Naive B cell (primary cell): ENCODE results near the gene TGFBR1. TPM values are rescaled to one million over a fixed set of nuclear protein-coding genes. Genes with fewer than 3 reads are reported as not detected.

Experiments
- ATAC-seq, 2 donors: fragments of 150-1000 bp; cut with Tn5 transposase; 2 replicates each; pipeline ENCODE4 v1.10.0; 2021; ENCODE audit warnings: low read depth in 2 of 2, mild to moderate bottlenecking in 2 of 2, moderate library complexity in 2 of 2
- DNase-seq: peaks from one replicate; pipeline ENCODE4 v3.0.0; 2022
- H3K27ac Mint-ChIP-seq, 6 donors: one replicate each; pipeline ENCODE4 v1.8.0; 2020 to 2022; ENCODE audit warnings: mild to moderate bottlenecking in 6 of 6, mixed read lengths in 6 of 6, moderate library complexity in 5 of 6, inconsistent platforms in 2 of 6
- H3K27me3 Mint-ChIP-seq, 3 donors: one replicate each; pipeline ENCODE4 v1.8.0; 2021 to 2022; ENCODE audit warnings: mixed read lengths in 3 of 3, mild to moderate bottlenecking in 1 of 3
- H3K36me3 Mint-ChIP-seq, 2 donors: one replicate each; pipeline ENCODE4 v1.8.0; 2020 to 2022; ENCODE audit warnings: mixed read lengths in 2 of 2, inconsistent platforms in 1 of 2, mild to moderate bottlenecking in 1 of 2
- H3K4me1 Mint-ChIP-seq, 3 donors: one replicate each; pipeline ENCODE4 v1.8.0; 2020 to 2022; ENCODE audit warnings: mixed read lengths in 3 of 3, inconsistent platforms in 1 of 3, mild to moderate bottlenecking in 1 of 3, moderate library complexity in 1 of 3
- H3K4me3 Mint-ChIP-seq, 8 donors: one replicate each; pipeline ENCODE4 v1.8.0; 2020 to 2022; ENCODE audit warnings: mild to moderate bottlenecking in 8 of 8, mixed read lengths in 8 of 8, moderate library complexity in 8 of 8, inconsistent platforms in 2 of 8
- H3K9me3 Mint-ChIP-seq, 7 donors: one replicate each; pipeline ENCODE4 v1.8.0; 2020 to 2022; ENCODE audit warnings: mixed read lengths in 7 of 7, mild to moderate bottlenecking in 5 of 7, inconsistent platforms in 2 of 7, moderate library complexity in 1 of 7
- polyA plus RNA-seq, 6 donors: library from polyadenylated mRNA; unstranded; fragments of 300-500 nt; fragmentation: Illumina TruSeq; gene quantifications; one replicate each; pipeline ENCODE4 v1.2.3, GENCODE V29; 2021; ENCODE audit warnings: low read depth in 6 of 6

Gene TGFBR1
- polyA plus RNA-seq, 6 donors from 2014 or later, result 6.6 to 14.6 (median 11.3) TPM

DNA sequence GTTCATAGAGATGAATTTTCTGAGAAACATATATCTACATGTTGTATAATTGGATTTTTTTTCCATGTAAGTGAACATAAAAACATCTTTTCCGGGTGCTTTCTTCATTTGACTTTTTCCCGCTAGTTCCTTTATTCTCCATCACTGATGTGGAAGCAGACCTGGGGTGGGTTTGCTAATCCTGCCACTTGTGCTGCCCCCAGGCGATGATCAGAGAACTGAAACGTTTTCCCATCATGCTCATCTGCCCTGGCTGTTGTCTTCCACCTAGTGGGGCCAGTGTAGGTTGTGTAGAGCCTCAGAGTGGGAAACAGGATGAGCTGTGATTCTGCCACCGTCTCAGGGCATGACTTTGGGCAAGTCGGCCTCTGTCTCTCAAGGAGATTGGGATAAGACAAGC lies 34.2 kb upstream of the TGFBR1 start:
- peaks cover 9 to 10% (median 10%) of the 10 kb centered on the region in 3 donors for H3K4me1 Mint-ChIP-seq
- H3K4me3 Mint-ChIP-seq, result no peak overlapping the region

DNA sequence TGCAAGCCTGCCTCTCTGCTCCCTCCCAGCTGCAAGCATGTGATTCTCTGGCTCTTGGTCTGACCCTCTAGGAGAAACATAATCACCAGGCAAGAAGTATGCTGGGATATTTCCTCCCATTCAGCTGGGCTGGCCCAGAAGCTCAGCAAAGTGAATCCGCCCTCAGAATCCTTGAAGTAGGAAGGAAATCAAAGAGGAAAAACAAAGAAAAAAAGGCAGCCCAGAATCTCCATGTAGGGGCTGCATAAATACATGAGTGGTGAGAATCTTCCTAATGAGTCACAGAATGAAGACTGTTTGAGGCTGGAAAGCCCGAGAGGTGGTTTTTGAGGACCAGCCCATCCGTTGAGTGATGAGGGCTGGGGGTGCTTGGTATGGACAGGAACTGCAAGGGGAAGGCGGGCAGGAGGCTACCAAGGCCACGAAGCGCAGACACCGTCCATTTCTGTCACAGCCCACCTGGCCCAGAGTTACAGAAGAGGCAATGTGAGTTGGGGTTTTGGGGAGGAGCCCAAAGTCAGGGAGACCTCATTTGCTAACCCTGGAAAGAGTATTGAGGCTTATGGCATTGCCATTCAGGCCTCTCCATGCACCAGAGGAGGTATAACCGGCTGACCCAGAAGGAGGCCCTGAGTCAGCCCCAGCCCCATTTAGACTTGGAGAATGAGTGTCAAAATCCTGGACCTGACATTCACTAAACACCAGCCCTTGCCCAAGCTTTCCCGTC lies 33.4 kb upstream of the TGFBR1 start:
- Mint-ChIP-seq H3K36me3 (no peaks in the 10 kb centered on the region), H3K4me1 (peaks cover 15 to 16% (median 15%) of the 10 kb centered on the region in 3 donors), H3K9me3 (no peaks in the 10 kb centered on the region), H3K4me3 (no peak overlapping the region), H3K27ac (no peak overlapping the region), H3K27me3 (no peaks in the 10 kb centered on the region)
- ATAC-seq, result no peak
- DNase-seq, result no peak

More for the DNA sequence above, 34.2 kb upstream of the TGFBR1 start:
- Mint-ChIP-seq H3K36me3 (no peaks in the 10 kb centered on the region), H3K9me3 (no peaks in the 10 kb centered on the region), H3K27me3 (no peaks in the 10 kb centered on the region), H3K27ac (peak overlapping the region in 1 of 6 donors; percentile 65)
- ATAC-seq (no peak), DNase-seq (no peak)

DNA sequence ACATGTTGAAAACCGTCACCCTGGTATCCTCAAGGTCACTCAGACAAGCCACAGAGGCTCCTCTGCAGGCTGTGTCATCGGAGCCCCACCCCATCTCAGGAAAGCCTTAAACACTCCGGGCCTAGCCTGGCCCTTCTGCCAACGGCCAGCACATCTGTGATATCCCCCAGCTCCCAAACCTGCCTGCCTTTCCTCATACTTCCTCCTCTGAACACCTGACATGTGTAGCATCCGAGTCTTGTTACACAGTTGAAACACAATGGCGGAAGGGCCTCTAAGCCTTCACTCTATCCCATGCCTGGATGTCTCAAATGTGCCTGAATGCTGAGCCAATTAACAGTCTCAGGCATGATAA lies 32.9 kb upstream of the TGFBR1 start:
- Mint-ChIP-seq H3K27ac (no peak overlapping the region), H3K4me1 (peaks cover 20 to 21% (median 21%) of the 10 kb centered on the region in 3 donors), H3K4me3 (no peak overlapping the region), H3K36me3 (no peaks in the 10 kb centered on the region), H3K9me3 (no peaks in the 10 kb centered on the region), H3K27me3 (no peaks in the 10 kb centered on the region)
- no peak for DNase-seq
- ATAC-seq, result no peak

DNA sequence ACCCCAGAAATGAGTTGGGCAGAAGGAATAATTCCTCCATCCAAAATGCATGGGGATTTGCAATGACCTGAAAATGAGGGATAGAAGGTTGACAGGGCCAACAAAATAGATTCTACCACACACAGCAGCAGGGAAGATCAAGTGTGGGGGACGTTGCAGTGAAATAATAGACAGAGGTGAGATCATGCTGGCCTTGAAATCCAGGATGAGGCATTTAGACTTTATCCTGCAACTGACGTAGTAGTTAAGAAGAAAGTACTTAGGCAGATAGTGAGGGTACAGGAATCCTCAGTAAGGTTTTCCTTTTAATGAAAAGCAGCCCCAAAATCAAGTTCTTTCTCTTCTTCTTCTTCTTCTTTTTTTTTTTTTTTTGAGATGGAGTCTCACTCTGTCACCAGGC lies 31.6 kb upstream of the TGFBR1 start:
- DNase-seq, result no peak
- H3K4me1 Mint-ChIP-seq, result peaks cover 24 to 25% (median 24%) of the 10 kb centered on the region in 3 donors
- no peaks in the 10 kb centered on the region for H3K9me3 Mint-ChIP-seq
- no peaks in the 10 kb centered on the region for H3K36me3 Mint-ChIP-seq
- ATAC-seq, result no peak
- no peak overlapping the region for H3K4me3 Mint-ChIP-seq
- H3K27me3 Mint-ChIP-seq, result no peaks in the 10 kb centered on the region
- no peak overlapping the region for H3K27ac Mint-ChIP-seq

GRCh38 chr9:99073985-99074901 lies 30.7 kb upstream of the TGFBR1 start:
- H3K27me3 Mint-ChIP-seq, result no peaks in the 10 kb centered on the region
- H3K4me3 Mint-ChIP-seq, result no peak overlapping the region
- DNase-seq (no peak), ATAC-seq (no peak)
- peaks cover 16 to 20% (median 18%) of the 10 kb centered on the region in 3 donors for H3K4me1 Mint-ChIP-seq
- no peaks in the 10 kb centered on the region for H3K9me3 Mint-ChIP-seq
- H3K27ac Mint-ChIP-seq, result peak overlapping the region in 2 of 6 donors; percentile 18 to 78
- no peaks in the 10 kb centered on the region for H3K36me3 Mint-ChIP-seq

DNA sequence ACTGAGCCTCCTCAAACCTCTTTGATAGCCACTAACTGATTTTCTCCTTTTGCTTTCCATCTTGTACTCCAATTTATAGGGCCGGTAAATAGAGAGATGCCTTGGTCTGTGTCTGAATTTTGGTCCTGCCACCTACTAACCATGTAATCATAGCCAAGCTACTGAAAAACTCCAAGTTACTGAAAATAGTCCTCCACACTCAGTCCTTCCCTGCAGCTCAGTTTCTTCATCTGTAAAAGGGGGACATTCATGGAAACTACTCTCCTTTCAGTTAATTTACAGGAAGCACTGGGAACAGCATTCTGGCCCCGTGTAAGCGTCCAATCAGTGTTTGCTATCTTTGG lies 30.0 kb upstream of the TGFBR1 start:
- ATAC-seq, result no peak
- Mint-ChIP-seq H3K27ac (peak overlapping the region in 1 of 6 donors; percentile 18), H3K4me3 (no peak overlapping the region), H3K9me3 (no peaks in the 10 kb centered on the region), H3K4me1 (peaks cover 14 to 19% (median 15%) of the 10 kb centered on the region in 3 donors), H3K27me3 (no peaks in the 10 kb centered on the region), H3K36me3 (no peaks in the 10 kb centered on the region)
- no peak for DNase-seq

DNA sequence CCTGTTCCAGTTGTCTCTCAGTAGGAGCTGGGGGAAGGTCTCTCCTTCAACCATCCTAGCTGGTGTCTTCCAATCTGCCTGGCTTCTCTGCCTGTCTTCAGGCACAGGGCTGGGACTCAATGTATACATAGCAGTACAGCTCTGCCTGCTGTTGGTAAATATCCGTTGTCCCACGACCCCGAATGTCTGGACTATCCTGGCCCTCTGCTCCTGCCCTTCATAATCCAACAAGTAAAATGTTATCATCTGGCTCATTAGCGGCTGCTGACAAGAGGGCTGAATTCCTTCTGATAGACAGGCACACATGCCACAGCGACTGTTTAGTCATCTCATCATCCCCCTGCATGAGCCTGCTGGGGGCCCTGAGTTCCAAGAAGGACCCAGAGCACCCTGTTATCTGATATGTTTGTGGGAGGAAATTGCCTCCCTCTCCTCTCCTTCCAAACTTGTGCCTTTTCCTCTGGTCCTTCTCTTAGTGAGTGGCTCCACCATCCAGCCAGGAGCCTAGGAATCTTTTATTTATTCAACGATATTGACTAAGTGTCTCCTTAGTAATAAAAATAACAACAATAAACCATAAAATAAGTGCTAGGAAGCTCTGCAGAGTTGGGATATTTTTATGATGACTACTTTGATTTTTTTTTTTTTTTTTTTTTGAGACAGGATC lies 29.5 kb upstream of the TGFBR1 start:
- H3K36me3 Mint-ChIP-seq, result no peaks in the 10 kb centered on the region

DNA sequence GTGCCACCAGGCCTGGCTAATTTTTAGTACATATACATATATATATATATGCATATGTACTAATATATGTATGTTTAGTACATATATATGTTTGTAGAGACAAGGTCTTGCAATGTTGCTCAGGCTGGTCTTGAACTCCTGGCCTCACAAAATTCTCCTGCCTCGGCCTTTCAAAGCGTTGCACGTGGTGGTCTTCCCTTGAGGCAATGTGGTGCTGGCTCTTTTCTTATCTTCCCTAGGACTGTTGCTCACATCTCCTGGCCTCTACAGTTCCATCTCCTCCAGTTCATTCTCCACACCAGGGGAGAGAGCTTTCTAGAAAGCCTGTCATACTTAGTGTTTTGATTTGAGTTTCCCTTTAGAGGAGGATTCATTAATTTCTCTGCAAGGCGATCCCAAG lies 28.9 kb upstream of the TGFBR1 start:
- Mint-ChIP-seq H3K4me1 (peaks cover 14 to 19% (median 15%) of the 10 kb centered on the region in 3 donors), H3K4me3 (peak overlapping the region in 1 of 8 donors; percentile 77), H3K27me3 (peaks cover 0 to 5% (median 0%) of the 10 kb centered on the region in 3 donors), H3K9me3 (no peaks in the 10 kb centered on the region), H3K27ac (peak overlapping the region in 2 of 6 donors; percentile 28 to 59), H3K36me3 (no peaks in the 10 kb centered on the region)
- ATAC-seq (no peak), DNase-seq (no peak)

More for the DNA sequence above, 29.5 kb upstream of the TGFBR1 start:
- DNase-seq, result no peak
- no peak for ATAC-seq
- Mint-ChIP-seq H3K9me3 (no peaks in the 10 kb centered on the region), H3K4me3 (no peak overlapping the region), H3K27me3 (no peaks in the 10 kb centered on the region), H3K27ac (no peak overlapping the region), H3K4me1 (peaks cover 14 to 19% (median 15%) of the 10 kb centered on the region in 3 donors)

DNA sequence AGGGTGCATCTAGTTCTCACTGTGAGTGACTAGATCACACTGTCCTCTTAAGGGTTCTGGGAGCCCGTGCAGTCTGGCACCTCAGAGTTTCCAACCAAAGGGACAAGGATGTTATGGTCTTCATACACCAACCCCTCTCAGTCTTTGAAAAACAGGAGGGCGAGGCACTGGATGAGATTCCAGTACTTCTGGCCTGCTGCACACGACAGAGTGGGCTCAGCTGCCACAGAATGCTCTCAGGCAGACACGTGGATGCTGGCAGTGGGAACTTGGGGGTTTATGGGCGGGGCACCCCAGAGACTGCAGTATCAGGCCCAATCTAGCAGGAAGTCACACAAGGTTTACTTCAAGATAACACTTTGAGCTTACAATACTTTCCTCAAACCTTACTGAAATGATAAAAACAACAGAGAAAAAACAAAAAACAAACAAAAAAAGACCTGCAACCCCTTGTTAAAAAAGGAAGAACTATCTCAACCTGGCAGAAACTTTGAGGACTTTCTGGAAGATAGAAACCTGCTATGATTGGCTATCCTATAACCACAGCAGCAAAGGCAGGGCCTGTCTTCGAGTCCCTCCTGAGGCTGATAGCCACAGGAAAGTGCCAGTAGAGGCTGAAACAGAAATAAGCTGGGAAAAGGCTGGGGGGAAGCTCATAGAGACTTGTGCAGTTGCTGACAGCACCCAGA lies 28.3 kb upstream of the TGFBR1 start:
- Mint-ChIP-seq H3K27me3 (peaks cover 0 to 5% (median 0%) of the 10 kb centered on the region in 3 donors), H3K4me1 (peaks cover 14 to 19% (median 15%) of the 10 kb centered on the region in 3 donors), H3K27ac (peak overlapping the region; percentile 12 to 81 (median 48)), H3K9me3 (no peaks in the 10 kb centered on the region), H3K4me3 (peak overlapping the region in 5 of 8 donors; percentile 7 to 77 (median 33)), H3K36me3 (no peaks in the 10 kb centered on the region)
- ATAC-seq, result peak; percentile 92 to 95
- DNase-seq, result peak; percentile 26

GRCh38 chr9:99078717-99079116 lies 26.2 kb upstream of the TGFBR1 start:
- Mint-ChIP-seq H3K36me3 (no peaks in the 10 kb centered on the region), H3K27me3 (peaks cover 0 to 10% (median 0%) of the 10 kb centered on the region in 3 donors), H3K4me1 (peaks cover 14 to 15% (median 14%) of the 10 kb centered on the region in 3 donors), H3K9me3 (no peaks in the 10 kb centered on the region), H3K4me3 (no peak overlapping the region), H3K27ac (no peak overlapping the region)
- ATAC-seq, result no peak
- no peak for DNase-seq

DNA sequence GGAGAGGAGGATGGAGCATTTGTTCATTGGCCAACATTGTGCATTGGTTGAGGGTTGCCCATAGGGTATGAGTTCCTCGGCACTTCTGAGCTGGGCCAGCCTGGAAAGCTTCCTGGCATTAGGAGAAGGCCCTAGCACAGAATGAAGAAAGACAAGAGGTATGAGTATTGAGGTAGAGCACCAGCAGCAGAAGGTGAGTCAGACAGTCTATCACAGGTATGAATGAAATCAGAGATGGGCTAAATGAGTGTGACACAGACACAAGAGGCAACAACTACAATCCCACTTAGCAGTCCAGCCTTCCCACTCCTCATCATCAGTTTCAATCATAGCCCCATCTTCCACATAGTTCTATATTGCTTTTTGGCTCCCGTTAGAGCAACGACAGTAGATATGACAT lies 25.4 kb upstream of the TGFBR1 start:
- Mint-ChIP-seq H3K4me3 (no peak overlapping the region), H3K4me1 (peaks cover 14 to 15% (median 14%) of the 10 kb centered on the region in 3 donors), H3K27me3 (peaks cover 0 to 10% (median 0%) of the 10 kb centered on the region in 3 donors), H3K27ac (no peak overlapping the region), H3K36me3 (no peaks in the 10 kb centered on the region), H3K9me3 (no peaks in the 10 kb centered on the region)
- DNase-seq, result no peak
- no peak for ATAC-seq

- Mint-ChIP-seq H3K36me3 (no peaks in the 10 kb centered on the region), H3K27ac (peak overlapping the region in 2 of 6 donors; percentile 13 to 62), H3K27me3 (peaks cover 0 to 10% (median 0%) of the 10 kb centered on the region in 3 donors), H3K4me3 (no peak overlapping the region), H3K4me1 (peaks cover 12 to 18% (median 15%) of the 10 kb centered on the region in 3 donors), H3K9me3 (no peaks in the 10 kb centered on the region)
- ATAC-seq (no peak), DNase-seq (no peak)
Measured at GRCh38 chr9:99083051-99083450, 21.9 kb upstream of the TGFBR1 start.
